ENCODE results near the gene CDCP1.
A peak's percentile ranks its signal among the peaks of the same experiment; 100 is the strongest.

The CDCP1 gene

GRCh38 chr3:45062697-45063070 lies 83.5 kb downstream of the CDCP1 start:
- no peak for DNase-seq (ENCODE audit: low spot score)
- TF ChIP-seq, protein P1, sequence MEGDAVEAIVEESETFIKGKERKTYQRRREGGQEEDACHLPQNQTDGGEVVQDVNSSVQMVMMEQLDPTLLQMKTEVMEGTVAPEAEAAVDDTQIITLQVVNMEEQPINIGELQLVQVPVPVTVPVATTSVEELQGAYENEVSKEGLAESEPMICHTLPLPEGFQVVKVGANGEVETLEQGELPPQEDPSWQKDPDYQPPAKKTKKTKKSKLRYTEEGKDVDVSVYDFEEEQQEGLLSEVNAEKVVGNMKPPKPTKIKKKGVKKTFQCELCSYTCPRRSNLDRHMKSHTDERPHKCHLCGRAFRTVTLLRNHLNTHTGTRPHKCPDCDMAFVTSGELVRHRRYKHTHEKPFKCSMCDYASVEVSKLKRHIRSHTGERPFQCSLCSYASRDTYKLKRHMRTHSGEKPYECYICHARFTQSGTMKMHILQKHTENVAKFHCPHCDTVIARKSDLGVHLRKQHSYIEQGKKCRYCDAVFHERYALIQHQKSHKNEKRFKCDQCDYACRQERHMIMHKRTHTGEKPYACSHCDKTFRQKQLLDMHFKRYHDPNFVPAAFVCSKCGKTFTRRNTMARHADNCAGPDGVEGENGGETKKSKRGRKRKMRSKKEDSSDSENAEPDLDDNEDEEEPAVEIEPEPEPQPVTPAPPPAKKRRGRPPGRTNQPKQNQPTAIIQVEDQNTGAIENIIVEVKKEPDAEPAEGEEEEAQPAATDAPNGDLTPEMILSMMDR (IDR thresholded peaks at IDR 0.05; ENCODE audit: extremely low read depth, insufficient read depth, missing control alignments): no peak
- in situ Hi-C loops (cut with MboI; ENCODE audit: low pct_unique_long_range_greater_than_20kb, low sequenced_read_pairs, unreplicated experiment): no loop called here

DNA sequence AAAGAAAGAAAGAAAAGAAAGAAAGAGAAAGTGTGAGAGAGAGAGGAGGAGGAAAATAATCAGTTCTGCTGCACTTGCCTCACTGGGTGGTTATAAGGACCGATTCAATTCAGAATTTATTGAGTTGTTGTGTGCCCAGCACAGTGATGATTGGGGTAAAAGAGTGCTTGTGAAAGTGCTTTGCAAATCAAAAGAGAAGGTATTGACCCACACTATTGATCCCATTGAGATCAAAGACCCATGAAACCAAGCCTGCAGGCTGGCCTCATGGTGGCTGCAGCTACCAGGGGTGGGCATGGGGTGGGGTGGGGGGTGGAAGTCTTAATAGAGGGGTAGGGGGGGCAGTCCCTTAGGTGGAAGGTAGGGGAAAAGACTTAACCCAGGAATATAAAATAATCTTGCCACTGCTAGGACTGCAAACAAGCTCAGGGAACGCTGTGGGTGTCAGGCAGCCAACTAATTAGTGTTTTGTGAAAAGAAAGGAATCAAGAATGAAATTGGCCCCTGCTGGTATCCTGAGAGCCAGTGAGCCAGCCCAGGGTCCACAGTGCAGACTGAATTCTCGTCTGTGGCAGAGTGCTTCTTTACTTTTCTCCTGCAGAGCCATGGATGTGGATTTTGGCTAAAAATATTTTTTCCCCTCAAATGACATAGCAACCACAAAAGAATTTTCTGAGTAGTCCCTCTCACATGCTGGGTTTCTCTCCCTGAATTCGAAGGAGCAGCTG lies 85.8 kb downstream of the CDCP1 start:
- DNase-seq (ENCODE audit: low spot score): no peak
- TF ChIP-seq, protein P1 (IDR thresholded peaks at IDR 0.05; ENCODE audit: extremely low read depth, insufficient read depth, missing control alignments): no peak
- in situ Hi-C loops (cut with MboI; ENCODE audit: low pct_unique_long_range_greater_than_20kb, low sequenced_read_pairs, unreplicated experiment): no loop called here

- TF ChIP-seq, protein P1 (IDR thresholded peaks at IDR 0.05; ENCODE audit: extremely low read depth, insufficient read depth, missing control alignments): no peak
- in situ Hi-C loops (cut with MboI; ENCODE audit: low pct_unique_long_range_greater_than_20kb, low sequenced_read_pairs, unreplicated experiment): no loop called here
- no peak for DNase-seq (ENCODE audit: low spot score)
These were observed 87.0 kb downstream of the CDCP1 start for GRCh38 chr3:45059132-45059531.

- TF ChIP-seq, protein P1 (IDR thresholded peaks at IDR 0.05; ENCODE audit: extremely low read depth, insufficient read depth, missing control alignments): no peak
- no peak for DNase-seq (ENCODE audit: low spot score)
- in situ Hi-C loops (cut with MboI; ENCODE audit: low pct_unique_long_range_greater_than_20kb, low sequenced_read_pairs, unreplicated experiment): no loop called here
These were observed 88.6 kb downstream of the CDCP1 start for GRCh38 chr3:45057557-45057956.

- in situ Hi-C loops (cut with MboI; ENCODE audit: low pct_unique_long_range_greater_than_20kb, low sequenced_read_pairs, unreplicated experiment): no loop called here
- no peak for DNase-seq (ENCODE audit: low spot score)
- TF ChIP-seq, protein P1 (IDR thresholded peaks at IDR 0.05; ENCODE audit: extremely low read depth, insufficient read depth, missing control alignments): no peak
These were observed 89.4 kb downstream of the CDCP1 start for GRCh38 chr3:45056608-45057301.

GRCh38 chr3:45055411-45056143 lies 90.6 kb downstream of the CDCP1 start:
- TF ChIP-seq, protein P1 (IDR thresholded peaks at IDR 0.05; ENCODE audit: extremely low read depth, insufficient read depth, missing control alignments): peak; percentile 44
- peak; percentile 47 for DNase-seq (ENCODE audit: low spot score)
- in situ Hi-C loops (cut with MboI; ENCODE audit: low pct_unique_long_range_greater_than_20kb, low sequenced_read_pairs, unreplicated experiment): no loop called here

All from GM13977 (cell line).